Nephron progenitor cell (in vitro differentiated cells): ENCODE measurements around the gene ADGRL3.

ENCODE experiments used
- DNase-seq: peaks from one replicate; pipeline ENCODE4 v3.0.0; 2021
- H3K27ac Mint-ChIP-seq: 2 replicates; pipeline ENCODE4 v1.8.0; 2021; ENCODE audit warnings: mild to moderate bottlenecking, moderate library complexity, mixed read lengths
- H3K27me3 Mint-ChIP-seq: 2 replicates; pipeline ENCODE4 v1.8.0; 2021; ENCODE audit warnings: mild to moderate bottlenecking, low read depth, mixed read lengths; ENCODE audit not compliant: poor library complexity
- H3K36me3 Mint-ChIP-seq: 2 replicates; pipeline ENCODE4 v1.8.0; 2021; ENCODE audit warnings: low read depth, mixed read lengths
- H3K4me1 Mint-ChIP-seq: 2 replicates; pipeline ENCODE4 v1.8.0; 2021; ENCODE audit warnings: mixed read lengths
- H3K4me3 Mint-ChIP-seq: 2 replicates; pipeline ENCODE4 v1.8.0; 2021; ENCODE audit warnings: mild to moderate bottlenecking, moderate library complexity, mixed read lengths
- H3K9me3 Mint-ChIP-seq: 2 replicates; pipeline ENCODE4 v1.8.0; 2021; ENCODE audit warnings: mild to moderate bottlenecking, moderate library complexity, mixed read lengths
- TF ChIP-seq, protein P1 (sequence below): fragments of 200-600 bp; sonication (generic); IDR thresholded peaks from 2 replicates; pipeline ENCODE4 v1.5.0; 2021; ENCODE audit warnings: antibody characterized with exemption

Gene ADGRL3

DNA sequence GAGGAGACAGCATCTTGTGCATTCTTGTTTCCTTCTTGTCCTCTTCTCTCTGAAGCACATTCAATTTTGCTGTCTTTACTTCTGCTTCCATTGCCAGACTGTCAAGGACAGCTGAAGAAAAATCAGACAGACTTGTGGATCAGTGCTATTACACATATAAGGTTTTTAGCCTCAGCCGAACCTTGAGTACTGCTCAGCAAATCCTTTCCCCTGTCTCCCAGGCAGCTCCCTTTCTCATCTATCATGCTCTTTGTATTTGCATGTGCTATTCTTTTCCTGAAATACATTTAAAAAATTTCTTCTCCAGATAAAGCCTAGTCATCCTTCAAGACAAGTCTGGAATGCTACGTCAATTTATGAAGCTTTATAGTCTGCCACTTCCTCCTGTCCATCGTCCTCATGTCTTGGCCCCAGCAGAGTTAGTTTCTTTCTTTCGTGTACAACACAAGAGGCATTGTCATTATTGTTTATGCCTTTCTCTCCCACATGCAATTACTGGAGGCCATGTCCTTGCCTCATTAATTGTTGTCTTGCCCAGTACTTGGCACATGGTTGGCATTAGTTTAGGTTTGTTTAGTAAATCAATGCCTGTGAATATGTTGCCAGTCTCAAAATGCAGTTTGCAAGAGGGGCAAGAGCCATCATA lies 45.1 kb downstream of the ADGRL3 start:
- no peak for DNase-seq
- H3K9me3 Mint-ChIP-seq: no peaks in the 10 kb centered on the region

DNA sequence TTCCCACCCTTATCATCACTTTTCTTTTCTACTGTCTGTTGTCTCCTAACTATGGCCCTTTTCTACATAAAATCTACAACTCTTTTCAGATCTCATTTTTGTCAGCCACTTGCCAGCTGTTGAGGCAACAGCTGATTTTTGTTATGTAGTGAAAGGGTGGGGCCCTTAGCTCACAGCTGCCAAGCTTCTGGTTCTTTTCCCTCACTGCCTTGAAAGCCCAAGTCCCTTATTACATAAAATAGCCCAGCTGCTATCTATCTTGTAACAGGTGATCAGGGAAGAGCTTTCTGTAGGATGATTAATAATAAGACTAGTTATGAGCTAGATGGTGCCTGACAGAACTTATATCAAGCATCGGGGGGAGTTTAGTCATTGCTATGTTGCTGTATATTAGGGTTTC lies 45.9 kb downstream of the ADGRL3 start:
- no peaks in the 10 kb centered on the region for H3K36me3 Mint-ChIP-seq
- no peaks in the 10 kb centered on the region for H3K9me3 Mint-ChIP-seq
- H3K4me1 Mint-ChIP-seq: peaks cover 37% of the 10 kb centered on the region
- no peaks in the 10 kb centered on the region for H3K27me3 Mint-ChIP-seq
- no peak overlapping the region for H3K4me3 Mint-ChIP-seq
- TF ChIP-seq, protein P1, sequence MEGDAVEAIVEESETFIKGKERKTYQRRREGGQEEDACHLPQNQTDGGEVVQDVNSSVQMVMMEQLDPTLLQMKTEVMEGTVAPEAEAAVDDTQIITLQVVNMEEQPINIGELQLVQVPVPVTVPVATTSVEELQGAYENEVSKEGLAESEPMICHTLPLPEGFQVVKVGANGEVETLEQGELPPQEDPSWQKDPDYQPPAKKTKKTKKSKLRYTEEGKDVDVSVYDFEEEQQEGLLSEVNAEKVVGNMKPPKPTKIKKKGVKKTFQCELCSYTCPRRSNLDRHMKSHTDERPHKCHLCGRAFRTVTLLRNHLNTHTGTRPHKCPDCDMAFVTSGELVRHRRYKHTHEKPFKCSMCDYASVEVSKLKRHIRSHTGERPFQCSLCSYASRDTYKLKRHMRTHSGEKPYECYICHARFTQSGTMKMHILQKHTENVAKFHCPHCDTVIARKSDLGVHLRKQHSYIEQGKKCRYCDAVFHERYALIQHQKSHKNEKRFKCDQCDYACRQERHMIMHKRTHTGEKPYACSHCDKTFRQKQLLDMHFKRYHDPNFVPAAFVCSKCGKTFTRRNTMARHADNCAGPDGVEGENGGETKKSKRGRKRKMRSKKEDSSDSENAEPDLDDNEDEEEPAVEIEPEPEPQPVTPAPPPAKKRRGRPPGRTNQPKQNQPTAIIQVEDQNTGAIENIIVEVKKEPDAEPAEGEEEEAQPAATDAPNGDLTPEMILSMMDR: no peak
- peak overlapping the region; percentile 8 for H3K27ac Mint-ChIP-seq
- DNase-seq: no peak

More for the DNA sequence above, 45.1 kb downstream of the ADGRL3 start:
- Mint-ChIP-seq H3K27me3 (no peaks in the 10 kb centered on the region), H3K4me3 (no peak overlapping the region), H3K27ac (no peak overlapping the region), H3K36me3 (no peaks in the 10 kb centered on the region), H3K4me1 (peaks cover 37% of the 10 kb centered on the region)
- TF ChIP-seq, protein P1: no peak

DNA sequence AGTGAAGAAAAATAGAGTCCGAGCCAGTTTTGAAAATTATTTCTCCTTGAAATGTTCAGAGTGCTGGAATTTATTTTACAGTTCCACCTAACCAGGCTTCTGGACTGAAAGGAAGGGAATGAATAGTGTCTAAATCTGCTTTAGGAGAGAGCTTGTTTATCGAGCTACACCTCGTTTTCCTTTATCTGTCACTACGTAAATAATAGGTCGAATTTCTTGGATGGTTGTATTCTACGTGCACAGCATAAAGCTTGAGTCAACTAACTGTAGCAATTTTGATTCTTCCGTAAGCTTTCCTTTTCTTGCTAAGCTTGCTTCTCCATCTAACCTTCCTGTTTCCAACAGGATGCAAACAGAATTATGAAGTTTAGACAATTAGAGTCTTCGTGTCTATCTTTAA lies 48.6 kb downstream of the ADGRL3 start:
- Mint-ChIP-seq H3K27ac (no peak overlapping the region), H3K36me3 (no peaks in the 10 kb centered on the region), H3K4me3 (no peak overlapping the region), H3K27me3 (no peaks in the 10 kb centered on the region), H3K9me3 (no peaks in the 10 kb centered on the region), H3K4me1 (peaks cover 29% of the 10 kb centered on the region)
- no peak for DNase-seq
- TF ChIP-seq, protein P1: no peak

DNA sequence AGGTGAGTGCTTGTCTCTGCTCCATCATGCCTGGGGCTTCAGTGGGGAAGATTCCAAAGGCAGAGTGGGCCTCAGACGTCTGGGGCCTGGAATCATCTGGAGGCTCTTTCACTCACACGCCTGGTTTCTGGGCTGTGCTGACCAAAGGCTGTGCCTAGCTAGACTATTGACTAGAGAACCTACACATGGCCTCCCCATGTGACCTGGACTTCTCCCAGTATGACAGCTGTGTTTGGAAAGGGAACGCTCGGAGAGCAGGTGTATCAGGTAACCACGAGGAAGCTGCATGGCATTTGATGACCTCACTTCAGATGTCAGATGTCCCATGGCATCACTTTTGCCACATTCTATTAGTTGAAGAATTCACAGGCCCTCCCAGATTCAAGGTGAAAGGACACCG lies 51.0 kb downstream of the ADGRL3 start:
- Mint-ChIP-seq H3K36me3 (no peaks in the 10 kb centered on the region), H3K4me1 (peaks cover 4% of the 10 kb centered on the region), H3K27me3 (no peaks in the 10 kb centered on the region), H3K9me3 (no peaks in the 10 kb centered on the region), H3K27ac (no peak overlapping the region), H3K4me3 (no peak overlapping the region)
- DNase-seq: no peak
- TF ChIP-seq, protein P1: no peak

DNA sequence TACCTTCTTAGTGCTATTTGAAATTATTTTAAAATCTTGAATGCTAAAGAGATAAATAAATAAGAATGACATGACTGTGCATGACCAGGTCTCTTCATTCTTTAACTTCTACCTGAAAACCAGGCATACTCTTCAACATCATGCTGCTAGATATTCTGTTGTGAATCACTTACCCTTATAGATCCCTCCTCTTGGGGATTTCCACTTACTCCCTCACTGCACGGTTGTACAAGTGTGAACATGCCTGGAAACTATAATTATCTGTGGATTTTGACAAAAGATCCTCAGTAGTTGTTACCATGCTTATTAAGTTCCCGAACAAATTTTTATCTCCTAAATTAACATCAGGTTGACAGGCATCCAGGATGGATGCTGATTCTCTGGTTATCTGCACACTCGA lies 54.3 kb downstream of the ADGRL3 start:
- Mint-ChIP-seq H3K4me3 (no peak overlapping the region), H3K4me1 (peaks cover 2% of the 10 kb centered on the region), H3K27ac (no peak overlapping the region), H3K9me3 (no peaks in the 10 kb centered on the region), H3K27me3 (no peaks in the 10 kb centered on the region), H3K36me3 (no peaks in the 10 kb centered on the region)
- DNase-seq: no peak
- TF ChIP-seq, protein P1: no peak

DNA sequence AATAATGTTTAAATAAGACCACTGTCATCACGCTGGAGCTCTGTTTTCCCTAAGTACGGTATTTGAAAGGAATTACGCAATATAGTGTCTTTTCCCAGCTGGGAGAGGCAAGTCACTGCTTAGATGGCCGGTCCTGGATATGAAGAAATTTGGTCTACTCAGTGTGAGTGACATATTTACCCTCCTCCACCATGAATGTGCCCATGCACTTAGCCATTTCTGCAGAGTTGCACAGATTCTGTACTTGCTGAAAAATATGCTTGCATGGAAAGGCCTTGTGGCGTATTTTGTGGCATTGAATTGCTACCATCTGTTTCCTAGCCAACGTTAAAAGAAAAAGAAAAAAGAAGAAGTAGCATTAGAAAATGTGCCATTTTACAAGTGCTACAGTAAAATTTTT lies 73.1 kb downstream of the ADGRL3 start:
- H3K27ac Mint-ChIP-seq: no peak overlapping the region
- TF ChIP-seq, protein P1: no peak
- no peaks in the 10 kb centered on the region for H3K36me3 Mint-ChIP-seq
- H3K4me1 Mint-ChIP-seq: no peaks in the 10 kb centered on the region
- no peaks in the 10 kb centered on the region for H3K27me3 Mint-ChIP-seq
- H3K9me3 Mint-ChIP-seq: no peaks in the 10 kb centered on the region
- H3K4me3 Mint-ChIP-seq: no peak overlapping the region
- no peak for DNase-seq
